ENCODE data around the gene DCLK1. TPM values are rescaled to one million over a fixed set of nuclear protein-coding genes. Genes with fewer than 3 reads are reported as not detected.

Gene DCLK1
- total RNA-seq, 1 donor from 2014 or later = 2.9 TPM

- no peak for TF ChIP-seq CTCF (IDR thresholded peaks at IDR 0.05; ENCODE audit: insufficient read depth, low read length, poor library complexity, severe bottlenecking)
- Histone ChIP-seq H3K27me3 (ENCODE audit: control insufficient read depth, insufficient read depth, low read length) (no peaks in the 10 kb centered on the region), H3K4me3 (ENCODE audit: low read depth, low read length) (no peak overlapping the region), H3K36me3 (ENCODE audit: control insufficient read depth, insufficient read depth, low read length) (no peaks in the 10 kb centered on the region)
- DNase-seq (ENCODE audit: low read depth) = no peak
Observed at GRCh38 chr13:35909091-35909490, 222.1 kb downstream of the DCLK1 start.

- no peaks in the 10 kb centered on the region for H3K27me3 ChIP-seq (ENCODE audit: control insufficient read depth, insufficient read depth, low read length)
- no peak for DNase-seq (ENCODE audit: low read depth)
- TF ChIP-seq CTCF (IDR thresholded peaks at IDR 0.05; ENCODE audit: insufficient read depth, low read length, poor library complexity, severe bottlenecking) = no peak
- H3K36me3 ChIP-seq (ENCODE audit: control insufficient read depth, insufficient read depth, low read length) = no peaks in the 10 kb centered on the region
- no peak overlapping the region for H3K4me3 ChIP-seq (ENCODE audit: low read depth, low read length)
Observed at GRCh38 chr13:35908226-35908625, 223.0 kb downstream of the DCLK1 start.

DNA sequence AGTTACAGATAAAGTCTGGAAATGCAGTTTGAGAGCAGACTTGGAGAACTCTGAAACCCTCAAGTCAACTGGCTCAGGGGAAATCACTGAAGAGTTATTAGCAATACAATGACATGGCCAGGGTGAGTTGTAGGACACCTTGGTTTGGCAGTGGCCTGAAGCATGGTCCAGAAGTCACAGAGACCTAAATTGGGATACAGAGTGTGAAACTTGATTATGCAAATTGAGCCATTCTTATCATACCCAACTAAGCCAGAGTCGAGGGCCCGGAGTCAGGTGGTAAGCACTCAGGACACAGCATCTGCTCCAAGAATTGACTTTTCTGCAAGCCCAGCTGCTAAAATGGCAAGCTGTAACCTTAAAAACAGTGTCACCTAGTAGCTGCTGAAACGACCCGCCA, 224.5 kb downstream of the DCLK1 start:
- no peak for TF ChIP-seq CTCF (IDR thresholded peaks at IDR 0.05; ENCODE audit: insufficient read depth, low read length, poor library complexity, severe bottlenecking)
- DNase-seq (ENCODE audit: low read depth) = no peak
- Histone ChIP-seq H3K36me3 (ENCODE audit: control insufficient read depth, insufficient read depth, low read length) (no peaks in the 10 kb centered on the region), H3K4me3 (ENCODE audit: low read depth, low read length) (no peak overlapping the region), H3K27me3 (ENCODE audit: control insufficient read depth, insufficient read depth, low read length) (no peaks in the 10 kb centered on the region)

DNA sequence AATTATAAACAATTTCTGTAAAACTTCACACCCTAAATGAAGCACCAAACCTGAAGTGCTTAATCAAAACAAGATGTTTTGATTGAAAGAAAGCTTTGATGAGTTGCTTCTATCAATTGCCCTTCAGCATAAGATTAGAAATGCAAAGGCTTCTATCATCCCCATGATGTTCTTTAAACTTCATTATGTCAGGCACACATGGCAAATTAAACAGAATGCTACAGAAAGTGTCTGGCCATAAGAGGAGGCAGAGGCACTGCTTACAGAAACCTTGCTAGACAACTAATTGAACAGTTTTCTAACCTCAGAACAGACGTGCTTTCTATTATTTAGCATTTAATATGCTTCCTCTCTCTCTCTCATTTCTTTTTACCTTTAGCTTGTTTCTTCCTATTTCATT, 228.1 kb downstream of the DCLK1 start:
- Histone ChIP-seq H3K36me3 (ENCODE audit: control insufficient read depth, insufficient read depth, low read length) (no peaks in the 10 kb centered on the region), H3K4me3 (ENCODE audit: low read depth, low read length) (no peak overlapping the region), H3K27me3 (ENCODE audit: control insufficient read depth, insufficient read depth, low read length) (no peaks in the 10 kb centered on the region)
- no peak for TF ChIP-seq CTCF (IDR thresholded peaks at IDR 0.05; ENCODE audit: insufficient read depth, low read length, poor library complexity, severe bottlenecking)
- no peak for DNase-seq (ENCODE audit: low read depth)

DNA sequence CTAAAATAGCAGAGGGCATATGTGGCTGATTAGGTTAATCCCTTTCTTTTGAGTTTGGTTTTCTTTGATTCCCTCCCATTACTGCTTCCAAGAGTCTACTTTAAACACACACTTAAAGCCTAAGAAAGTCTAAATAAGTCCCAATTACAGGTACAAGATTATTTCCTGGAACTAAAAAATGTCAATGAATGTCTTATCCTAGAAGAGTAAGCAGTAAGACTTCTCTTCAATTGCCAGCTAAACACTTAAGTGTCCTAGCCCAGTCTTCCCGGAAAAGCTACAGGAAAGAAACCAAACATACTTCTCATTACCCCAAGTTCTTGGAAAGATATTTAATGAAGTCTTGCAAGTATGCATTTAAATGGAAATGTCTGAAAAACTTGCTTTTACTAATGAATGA, 233.1 kb downstream of the DCLK1 start:
- Histone ChIP-seq H3K4me3 (ENCODE audit: low read depth, low read length) (no peak overlapping the region), H3K36me3 (ENCODE audit: control insufficient read depth, insufficient read depth, low read length) (no peaks in the 10 kb centered on the region), H3K27me3 (ENCODE audit: control insufficient read depth, insufficient read depth, low read length) (no peaks in the 10 kb centered on the region)
- TF ChIP-seq CTCF (IDR thresholded peaks at IDR 0.05; ENCODE audit: insufficient read depth, low read length, poor library complexity, severe bottlenecking) = no peak
- DNase-seq (ENCODE audit: low read depth) = no peak

- Histone ChIP-seq H3K36me3 (ENCODE audit: control insufficient read depth, insufficient read depth, low read length) (no peaks in the 10 kb centered on the region), H3K4me3 (ENCODE audit: low read depth, low read length) (no peak overlapping the region), H3K27me3 (ENCODE audit: control insufficient read depth, insufficient read depth, low read length) (no peaks in the 10 kb centered on the region)
- no peak for TF ChIP-seq CTCF (IDR thresholded peaks at IDR 0.05; ENCODE audit: insufficient read depth, low read length, poor library complexity, severe bottlenecking)
- no peak for DNase-seq (ENCODE audit: low read depth)
Observed at GRCh38 chr13:35894636-35895035, 236.5 kb downstream of the DCLK1 start.
